ENCODE results near the gene ALPK3.

DNA sequence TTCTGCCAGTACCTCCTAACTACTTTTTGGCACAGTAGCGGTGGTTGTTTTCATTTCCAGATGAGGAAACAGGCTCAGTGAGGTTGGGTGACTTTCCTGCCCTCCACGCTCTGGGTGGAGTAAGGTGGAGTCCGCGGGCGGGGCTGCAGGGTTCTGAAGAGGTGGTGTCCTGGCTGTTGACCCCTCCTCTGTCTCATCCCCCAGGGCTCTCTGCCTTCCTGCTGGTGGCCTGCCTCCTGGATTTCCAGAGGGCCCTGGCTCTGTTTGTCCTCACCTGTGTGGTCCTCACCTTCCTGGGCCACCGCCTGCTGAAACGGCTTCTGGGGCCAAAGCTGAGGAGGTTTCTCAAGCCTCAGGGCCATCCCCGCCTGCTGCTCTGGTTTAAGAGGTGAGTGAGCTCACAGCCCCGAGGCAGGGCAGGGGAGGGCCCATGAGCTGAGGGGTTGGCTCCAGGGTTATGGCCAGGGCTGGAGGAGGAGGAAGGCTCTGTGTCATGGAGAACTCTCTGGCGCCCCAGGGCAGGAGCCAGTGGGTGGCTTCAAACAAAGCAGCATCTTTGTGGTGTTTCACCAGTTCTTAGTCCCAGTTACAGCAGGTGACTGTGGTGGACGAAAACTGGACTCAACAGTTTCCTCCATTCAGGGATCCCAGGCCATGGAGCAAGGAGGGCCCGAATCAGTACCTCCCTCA, 77.7 kb downstream of the ALPK3 start:
- TF ChIP-seq, protein P1, sequence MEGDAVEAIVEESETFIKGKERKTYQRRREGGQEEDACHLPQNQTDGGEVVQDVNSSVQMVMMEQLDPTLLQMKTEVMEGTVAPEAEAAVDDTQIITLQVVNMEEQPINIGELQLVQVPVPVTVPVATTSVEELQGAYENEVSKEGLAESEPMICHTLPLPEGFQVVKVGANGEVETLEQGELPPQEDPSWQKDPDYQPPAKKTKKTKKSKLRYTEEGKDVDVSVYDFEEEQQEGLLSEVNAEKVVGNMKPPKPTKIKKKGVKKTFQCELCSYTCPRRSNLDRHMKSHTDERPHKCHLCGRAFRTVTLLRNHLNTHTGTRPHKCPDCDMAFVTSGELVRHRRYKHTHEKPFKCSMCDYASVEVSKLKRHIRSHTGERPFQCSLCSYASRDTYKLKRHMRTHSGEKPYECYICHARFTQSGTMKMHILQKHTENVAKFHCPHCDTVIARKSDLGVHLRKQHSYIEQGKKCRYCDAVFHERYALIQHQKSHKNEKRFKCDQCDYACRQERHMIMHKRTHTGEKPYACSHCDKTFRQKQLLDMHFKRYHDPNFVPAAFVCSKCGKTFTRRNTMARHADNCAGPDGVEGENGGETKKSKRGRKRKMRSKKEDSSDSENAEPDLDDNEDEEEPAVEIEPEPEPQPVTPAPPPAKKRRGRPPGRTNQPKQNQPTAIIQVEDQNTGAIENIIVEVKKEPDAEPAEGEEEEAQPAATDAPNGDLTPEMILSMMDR (IDR thresholded peaks at IDR 0.05), result no peak
- TF ChIP-seq POLR2A (IDR thresholded peaks at IDR 0.05), result no peak
